Fibroblast of pulmonary artery (primary cell): ENCODE data around the gene THAP8.

Experiments used
- DNase-seq: peaks from one replicate; pipeline ENCODE4 v3.0.0-alpha.2; 2010; ENCODE audit warnings: low read depth
- H3K4me3 ChIP-seq: replicated peaks from 2 replicates; pipeline ENCODE4 v1.5.1; 2011; ENCODE audit warnings: low read depth, mild to moderate bottlenecking, control low read depth, low read length, moderate library complexity
- CTCF ChIP-seq: IDR thresholded peaks from 2 replicates; pipeline ENCODE4 v1.5.1; 2011; ENCODE audit warnings: mild to moderate bottlenecking, control low read depth, low read length, inconsistent platforms; ENCODE audit errors: missing control alignments

THAP8 gene

GRCh38 chr19:36058481-36059179, 4.5 kb upstream of the THAP8 start:
- H3K4me3 ChIP-seq, result no peak overlapping the region

DNA sequence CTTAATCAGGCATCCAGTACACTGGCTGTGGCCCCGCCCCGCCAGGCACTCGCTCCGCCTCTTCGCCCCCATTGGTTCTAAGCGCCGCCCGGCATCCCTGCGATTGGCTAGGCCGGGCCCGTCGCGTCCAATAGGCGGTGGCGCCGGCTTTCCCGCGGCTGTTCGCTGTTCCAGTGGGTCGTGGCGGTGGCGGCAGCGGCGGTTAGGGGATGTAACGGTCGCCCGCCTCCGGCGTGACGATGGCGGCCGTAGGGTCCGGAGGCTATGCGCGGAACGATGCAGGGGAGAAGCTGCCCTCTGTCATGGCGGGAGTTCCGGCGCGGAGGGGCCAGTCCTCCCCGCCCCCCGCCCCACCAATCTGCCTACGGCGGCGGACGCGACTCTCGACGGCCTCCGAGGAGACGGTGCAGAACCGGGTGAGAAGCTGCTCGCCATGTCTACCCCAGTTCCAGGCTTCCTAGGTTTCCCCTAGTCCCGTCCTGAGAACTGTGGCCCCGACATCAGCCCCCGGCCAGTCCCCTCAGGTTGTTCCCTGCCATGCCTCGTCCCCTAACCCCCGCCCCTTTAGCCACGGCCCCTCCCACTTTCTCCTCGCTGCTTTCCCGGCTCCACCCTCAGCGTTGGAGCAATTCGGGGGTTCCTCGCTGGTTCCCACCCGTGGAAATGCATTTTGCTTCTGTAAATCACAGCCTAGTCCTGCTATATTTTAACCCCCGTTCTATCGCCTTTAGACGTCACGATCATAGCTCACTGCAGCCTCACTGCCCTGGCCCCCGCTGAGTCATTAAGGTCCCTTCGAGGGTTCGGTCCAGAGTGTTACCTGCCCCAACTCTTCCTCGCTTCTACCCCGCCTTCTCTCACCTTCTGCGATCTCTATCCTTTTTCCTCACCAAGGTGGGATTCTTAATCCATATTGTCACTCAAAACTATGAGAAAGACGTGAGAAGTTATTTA, 925 bp upstream of the THAP8 start, which contains the start of gene WDR62:
Gene WDR62 (plus strand): TSS at position 165 of the 954 bp plus-strand sequence. CDS start 75 bp downstream, at position 240.
- TF ChIP-seq CTCF, result no peak
- no peak for DNase-seq
- peak within 1 kb of the TSS; percentile 76 for H3K4me3 ChIP-seq

More at GRCh38 chr19:36058481-36059179, 4.5 kb upstream of the THAP8 start:
- DNase-seq, result no peak
- no peak for TF ChIP-seq CTCF

GRCh38 chr19:36051637-36052036, 2.4 kb downstream of the THAP8 start:
- H3K4me3 ChIP-seq, result no peak overlapping the region
- no peak for DNase-seq
- no peak for TF ChIP-seq CTCF

GRCh38 chr19:36051236-36051635, 2.8 kb downstream of the THAP8 start:
- no peak for DNase-seq
- no peak overlapping the region for H3K4me3 ChIP-seq
- TF ChIP-seq CTCF, result peak; percentile 29

DNA sequence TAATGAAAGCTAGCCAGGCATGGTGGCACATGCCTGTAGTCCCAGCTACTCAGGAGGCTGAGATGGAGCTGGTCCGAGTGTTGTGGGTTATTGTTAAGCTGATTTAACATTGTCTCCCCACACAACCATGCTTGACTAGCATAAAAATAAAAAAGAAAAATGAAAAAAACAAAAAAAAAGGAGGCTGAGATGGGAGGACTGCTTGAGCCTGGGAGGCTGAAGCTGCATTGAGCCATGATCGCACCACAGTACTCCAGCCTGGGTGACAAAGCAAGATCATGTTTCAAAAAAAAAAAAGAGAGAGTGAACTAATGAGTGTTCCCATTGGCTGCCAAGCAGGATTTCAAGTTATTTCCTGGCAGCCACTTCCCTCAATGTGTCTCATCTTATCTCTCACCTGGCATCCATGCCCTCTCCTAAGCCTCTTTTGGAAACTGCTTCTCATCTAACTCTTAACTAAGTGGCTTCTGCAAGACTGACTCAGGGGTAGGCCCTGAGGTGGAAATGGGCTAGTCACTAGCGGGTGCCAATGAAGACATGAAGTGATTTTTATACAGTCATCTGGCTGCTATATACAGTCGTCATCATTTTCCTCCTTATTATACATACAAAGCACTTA, 4.9 kb downstream of the THAP8 start:
- TF ChIP-seq CTCF, result no peak
- no peak for DNase-seq

DNA sequence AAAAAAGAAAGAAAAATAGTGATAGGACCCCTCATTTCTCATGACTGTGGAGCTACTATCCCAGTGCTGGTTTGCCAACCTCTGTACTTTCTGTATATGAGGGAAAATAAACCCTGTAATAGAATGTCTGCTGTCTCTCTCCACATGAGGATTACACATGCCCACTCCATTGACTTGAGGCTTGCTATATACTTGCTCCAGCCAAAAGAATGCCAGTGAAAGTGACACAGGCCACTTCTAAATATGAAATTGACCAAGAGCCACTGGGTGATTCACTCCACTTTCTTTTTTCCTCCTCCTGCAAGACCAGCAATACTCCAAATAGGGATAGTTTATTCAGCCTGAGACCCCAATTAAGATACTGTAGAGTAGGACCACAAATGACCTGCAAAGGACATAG, 6.2 kb downstream of the THAP8 start:
- TF ChIP-seq CTCF, result no peak
- no peak for DNase-seq
- H3K4me3 ChIP-seq, result no peak overlapping the region

More for the DNA sequence above, 4.9 kb downstream of the THAP8 start:
- H3K4me3 ChIP-seq, result no peak overlapping the region
